ENCODE data around the gene CDC26.
"Not testable (repeated sequence)": the region's sequence is repeated elsewhere in the genome, so short reads cannot be mapped to it uniquely, and the experiment has no call there.

Gene CDC26

DNA sequence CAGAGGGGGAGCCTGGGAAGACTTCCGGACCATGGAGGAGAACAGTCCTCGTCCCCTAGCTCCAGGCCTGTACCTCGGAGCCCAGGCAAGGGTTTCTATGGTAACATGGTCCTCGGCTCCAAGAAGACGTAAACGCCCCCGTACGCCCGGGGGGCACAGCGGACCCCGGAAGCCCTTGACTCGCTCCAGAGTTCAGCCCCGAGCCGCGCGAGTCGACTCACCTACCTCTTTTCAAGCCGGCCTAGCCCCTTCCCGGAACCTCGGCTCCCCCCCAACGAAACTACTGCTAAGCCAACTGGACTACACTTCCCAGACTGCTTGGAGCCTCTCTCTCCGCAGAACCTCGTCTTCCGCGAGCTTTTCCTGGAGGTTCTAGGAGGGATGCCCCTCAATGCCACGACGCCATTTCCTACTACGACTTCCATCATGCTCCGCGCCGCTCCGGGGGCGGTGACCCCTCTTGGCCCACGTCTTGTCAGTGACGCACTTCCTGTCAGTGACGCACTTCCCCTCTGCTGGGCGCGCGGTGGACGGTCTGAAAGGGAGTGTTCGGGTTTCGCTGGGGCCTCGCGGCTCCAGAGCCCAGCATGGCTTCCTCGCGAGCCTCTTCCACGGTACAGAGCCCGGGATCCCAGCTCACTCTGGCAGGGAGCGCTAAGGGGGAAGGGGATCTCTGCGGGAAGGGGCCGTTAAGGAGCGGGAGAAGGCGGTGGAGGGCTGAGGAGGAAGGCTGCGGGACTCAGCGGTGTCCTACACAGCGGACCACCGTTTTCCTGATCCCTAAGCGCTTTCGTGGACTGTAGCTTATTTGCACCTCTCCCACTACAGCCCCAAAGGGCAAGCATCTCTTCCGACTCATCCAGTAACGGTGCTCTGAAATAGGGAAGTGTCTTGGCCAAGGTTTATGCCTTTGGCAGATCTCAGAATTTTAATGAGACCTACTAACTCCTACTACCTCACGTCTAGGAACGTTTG is at the start of gene CDC26, which contains the start of gene PRPF4:
CDC26 (minus strand) TSS at position 416 of the 975 bp plus-strand sequence. CDS start 3,065 bp downstream, outside the sequence.
PRPF4 (plus strand) TSS at position 502 of the 975 bp plus-strand sequence; CDS start at position 588, 86 bp downstream.
- DNase-seq (ENCODE audit: low spot score) = peak; percentile 96
- FAIRE-seq = peak; percentile 87

DNA sequence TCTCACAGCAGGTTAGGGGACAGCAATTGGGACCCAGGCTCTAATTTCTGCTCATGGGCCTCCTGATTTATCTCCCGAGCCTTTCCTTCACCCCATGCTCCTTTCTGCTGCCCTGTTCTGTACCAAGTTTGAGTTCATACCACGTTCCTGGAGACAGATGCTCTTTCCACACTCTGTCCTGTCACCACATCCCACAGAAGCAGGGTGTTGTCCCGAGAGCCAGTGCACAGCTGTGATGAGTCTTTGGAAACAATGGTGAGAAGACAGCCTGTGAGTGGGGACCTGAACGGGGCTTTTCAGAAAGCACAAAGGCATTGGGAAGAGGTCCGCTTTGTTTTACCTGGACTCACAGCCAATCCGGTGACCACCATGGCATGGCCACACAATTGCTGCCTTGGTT is 47.3 kb upstream of the CDC26 start:
- no peak for FAIRE-seq
- no peak for DNase-seq (ENCODE audit: low spot score)

DNA sequence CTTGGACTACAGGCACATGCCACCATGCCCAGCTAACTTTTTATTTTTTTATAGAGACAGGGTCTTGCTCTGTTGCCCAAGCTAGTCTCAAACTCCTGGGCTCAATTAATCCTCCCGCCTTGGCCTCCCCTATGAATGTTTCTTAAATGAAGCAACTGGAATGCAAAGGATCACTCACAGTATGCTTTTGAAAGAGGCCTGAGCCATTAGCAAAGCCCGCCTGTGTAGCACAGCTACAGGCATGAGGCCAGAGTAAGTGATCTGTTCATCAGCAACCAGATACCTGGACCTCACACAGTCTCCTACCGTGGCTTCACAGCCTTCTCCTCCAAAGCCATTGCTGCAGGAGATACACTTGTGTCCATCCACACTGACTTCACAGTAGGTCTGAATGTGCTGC is 44.7 kb upstream of the CDC26 start:
- FAIRE-seq (no peak), DNase-seq (ENCODE audit: low spot score) (no peak)

DNA sequence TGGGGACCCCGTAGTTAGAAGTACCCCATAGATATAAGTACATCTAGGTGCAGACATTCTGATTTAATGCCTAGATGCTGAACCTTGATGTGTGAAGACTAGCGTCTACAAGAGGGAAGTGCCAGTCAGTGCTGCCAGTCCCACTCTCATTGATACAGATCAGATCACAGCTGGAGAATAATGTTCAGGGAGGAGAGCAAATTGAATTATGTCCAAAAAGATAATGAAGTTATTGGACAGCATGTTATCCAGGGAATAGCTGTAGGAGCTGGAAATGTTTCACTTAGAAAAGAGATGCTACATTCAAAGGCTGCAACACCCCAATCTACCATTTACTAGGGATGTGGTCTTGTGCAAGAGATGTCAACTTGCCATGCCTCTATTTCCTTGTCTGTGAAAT is 43.7 kb upstream of the CDC26 start:
- DNase-seq (ENCODE audit: low spot score) (no peak), FAIRE-seq (no peak)

DNA sequence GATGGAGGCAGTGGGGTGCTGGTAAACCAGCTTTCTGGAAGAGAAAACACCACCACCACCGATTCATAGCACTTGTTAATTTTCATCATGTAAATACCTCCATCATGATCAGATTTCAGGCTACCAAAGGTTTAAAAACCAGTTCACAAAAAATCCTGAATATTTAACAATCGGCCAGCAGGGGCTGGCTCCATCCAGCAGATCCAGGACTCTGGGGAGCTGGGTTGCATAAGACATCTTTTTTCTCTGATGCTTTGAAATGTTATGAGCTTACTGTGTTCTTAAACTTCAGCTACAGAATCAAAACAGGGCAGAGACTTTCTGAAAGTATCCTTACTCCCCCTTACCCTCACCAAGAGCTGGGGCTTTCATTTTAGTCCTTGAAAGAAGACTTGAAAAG is 42.4 kb upstream of the CDC26 start:
- DNase-seq (ENCODE audit: low spot score) (no peak), FAIRE-seq (no peak)

DNA sequence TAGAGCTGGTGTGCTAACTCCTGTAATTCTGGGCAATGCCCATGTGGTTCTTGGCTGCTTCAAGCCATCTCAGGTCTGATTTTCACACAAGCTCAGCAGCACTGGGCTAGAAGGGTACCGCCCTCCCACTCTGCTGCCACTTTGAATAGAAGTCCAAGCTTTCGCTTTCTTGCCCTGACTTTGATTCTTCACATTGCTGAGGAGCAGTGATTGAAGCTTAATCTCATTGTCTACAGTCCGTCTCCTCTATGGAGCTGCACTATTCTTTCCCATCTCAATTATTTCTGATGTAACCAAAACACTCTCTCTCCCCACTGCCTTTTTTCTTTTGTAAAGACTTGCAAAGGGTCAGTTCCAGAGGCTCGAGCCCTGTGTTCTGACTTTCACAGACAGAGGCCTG is 40.7 kb upstream of the CDC26 start:
- no peak for DNase-seq (ENCODE audit: low spot score)
- no peak for FAIRE-seq

DNA sequence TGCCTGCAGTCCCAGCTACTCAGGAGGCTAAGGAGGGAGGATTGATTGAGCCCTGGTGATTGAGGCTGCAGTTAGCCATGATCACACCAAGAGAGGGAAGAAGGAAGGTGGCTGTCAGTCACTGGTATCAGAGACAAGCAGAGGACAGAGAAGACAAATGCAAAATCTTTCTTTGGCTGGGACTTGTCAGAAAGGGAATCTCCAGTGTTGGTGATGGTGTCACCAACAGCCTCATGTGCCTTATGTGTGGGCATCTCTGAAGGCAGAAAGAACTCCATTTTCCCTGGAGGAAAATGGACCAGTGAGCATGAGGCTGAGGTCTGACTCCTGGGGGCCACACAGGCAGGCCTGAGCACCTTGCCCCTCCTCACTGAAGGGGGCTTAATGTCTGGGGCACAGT is 39.9 kb upstream of the CDC26 start:
- no peak for FAIRE-seq
- DNase-seq (ENCODE audit: low spot score) = no peak

DNA sequence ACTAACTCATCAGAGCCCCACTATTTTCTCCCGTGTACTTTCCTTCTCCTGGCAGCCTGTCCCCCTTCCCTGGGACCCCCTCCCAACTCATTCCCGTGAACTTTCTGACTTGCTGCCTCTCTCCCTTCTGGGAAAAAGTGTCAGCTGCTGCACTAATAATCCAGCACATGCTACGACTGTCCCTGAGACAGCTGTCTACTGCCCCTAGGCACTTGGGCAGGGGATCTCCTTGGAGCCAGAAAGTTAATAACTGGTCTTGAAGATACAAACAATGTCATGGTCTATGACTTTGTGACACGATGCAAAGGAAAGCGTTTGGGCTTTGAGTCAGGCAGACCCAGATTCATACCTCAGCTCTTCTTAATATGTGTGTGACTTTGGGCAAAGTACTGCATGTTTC is 37.9 kb upstream of the CDC26 start:
- no peak for FAIRE-seq
- no peak for DNase-seq (ENCODE audit: low spot score)

DNA sequence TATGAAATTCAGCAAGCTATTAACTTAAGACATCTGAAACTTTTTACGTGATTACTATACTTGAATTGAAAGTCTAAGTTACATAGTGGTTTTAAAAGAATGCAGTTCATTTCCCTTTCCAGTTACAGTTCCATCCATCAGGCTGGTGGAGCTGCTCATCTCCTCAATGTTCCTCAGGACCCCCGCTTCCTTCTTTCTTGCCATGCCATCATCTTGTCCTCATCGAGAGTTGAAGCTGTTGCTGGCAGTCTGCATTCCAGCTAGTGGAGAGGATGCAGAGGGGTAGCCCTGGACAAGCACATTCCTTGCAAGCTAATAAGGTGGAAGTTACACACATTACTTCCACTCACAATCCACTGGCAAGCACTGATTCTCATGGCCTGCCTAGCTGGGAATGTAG is 36.6 kb upstream of the CDC26 start:
- FAIRE-seq = no peak
- DNase-seq (ENCODE audit: low spot score) = no peak

DNA sequence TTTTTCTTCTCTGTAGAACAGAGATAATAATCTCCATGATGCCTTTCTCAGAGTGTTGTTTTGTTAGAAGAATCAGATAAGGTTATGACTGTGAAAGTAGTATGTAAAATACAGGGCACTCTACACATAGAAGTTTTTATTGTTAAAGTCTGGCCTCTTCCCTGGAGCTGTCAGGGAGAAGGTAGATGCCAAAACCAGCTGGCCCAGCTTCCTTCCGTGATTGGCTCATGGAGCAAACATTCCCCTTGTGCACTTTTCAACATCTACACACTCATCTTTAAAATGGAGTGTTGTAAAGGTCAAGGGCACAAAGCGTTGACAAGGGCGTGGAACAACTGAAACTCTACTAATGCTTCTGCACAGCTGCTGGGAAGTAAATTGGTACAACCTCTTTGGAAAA is 35.2 kb upstream of the CDC26 start:
- FAIRE-seq (no peak), DNase-seq (ENCODE audit: low spot score) (no peak)

DNA sequence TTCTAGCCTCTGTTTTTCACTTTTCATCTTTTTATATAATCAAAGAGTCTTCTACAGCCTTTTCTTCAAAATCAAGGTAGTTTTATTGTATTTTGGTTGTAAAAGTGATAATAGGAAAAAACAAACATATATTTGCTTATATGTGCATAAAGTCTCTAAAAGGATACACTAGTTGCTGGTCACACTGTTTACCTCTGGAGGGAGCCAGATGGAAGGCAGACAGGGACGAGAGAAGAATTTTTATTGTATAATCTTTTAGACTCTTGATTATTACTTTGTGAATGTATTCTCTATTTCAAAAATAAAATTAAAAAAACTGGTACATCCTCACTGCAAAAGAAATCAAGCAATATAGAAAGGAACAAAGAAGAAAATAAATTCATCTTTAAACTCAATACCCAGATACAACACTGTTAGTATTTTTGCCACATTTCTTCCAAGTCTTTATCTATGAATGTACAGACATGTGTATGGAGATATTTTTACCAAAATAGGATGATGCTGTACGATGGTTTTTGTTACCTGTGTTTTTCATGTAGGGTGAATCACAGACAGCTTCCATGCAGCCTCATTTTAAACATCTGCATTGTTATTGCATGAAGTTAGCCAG is 33.9 kb upstream of the CDC26 start:
- FAIRE-seq (peak; percentile 73), DNase-seq (ENCODE audit: low spot score) (peak; percentile 30)

DNA sequence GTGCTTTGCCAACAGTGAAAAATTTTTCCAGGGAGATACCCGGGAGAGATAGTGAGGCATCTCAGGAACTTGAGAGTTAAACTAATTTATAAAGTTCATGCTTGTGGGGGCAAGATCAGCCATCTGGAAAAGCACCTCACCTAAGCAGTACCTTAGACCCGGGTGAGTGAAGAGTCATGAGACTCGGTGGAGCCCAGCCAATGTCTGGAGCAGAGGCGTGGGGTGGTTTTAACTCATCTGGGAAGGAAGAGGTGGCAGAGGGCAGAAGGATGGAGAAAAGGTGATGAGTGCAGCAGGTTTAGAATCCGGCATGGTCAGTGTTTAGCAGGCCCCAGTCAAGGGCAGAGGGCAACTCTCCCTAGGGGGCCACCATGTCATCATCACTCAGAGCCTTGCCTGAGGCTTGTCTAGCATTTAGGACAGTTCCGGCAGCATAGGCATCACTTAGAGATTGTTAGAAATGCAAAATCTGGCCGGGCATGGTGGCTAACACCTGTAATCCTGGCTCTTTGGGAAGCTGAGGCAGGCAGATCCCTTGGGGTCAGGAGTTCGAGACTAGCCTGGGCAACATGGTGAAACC is 32.1 kb upstream of the CDC26 start:
- peak; percentile 72 for FAIRE-seq
- DNase-seq (ENCODE audit: low spot score) = peak; percentile 56

DNA sequence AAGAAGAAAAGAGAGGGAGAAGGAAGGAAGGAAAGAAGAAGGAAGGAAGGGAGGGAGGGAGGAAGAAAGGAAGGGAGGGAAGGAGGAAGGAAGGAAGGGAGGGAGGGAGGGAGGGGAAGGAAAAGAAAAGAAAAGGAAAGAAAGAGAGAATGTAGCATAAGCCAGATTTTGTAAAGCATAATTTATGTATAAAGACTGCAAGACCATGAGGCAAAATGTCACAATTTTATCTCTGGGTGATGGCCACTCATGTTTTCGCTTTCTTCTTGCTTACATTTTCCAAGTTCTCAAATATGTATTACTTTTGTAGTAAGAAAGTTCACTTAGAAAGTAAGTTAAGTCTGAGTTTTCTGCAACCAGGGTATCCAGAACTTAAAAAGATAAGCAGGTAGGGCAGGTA is 31.2 kb upstream of the CDC26 start:
- no peak for FAIRE-seq
- no peak for DNase-seq (ENCODE audit: low spot score)

DNA sequence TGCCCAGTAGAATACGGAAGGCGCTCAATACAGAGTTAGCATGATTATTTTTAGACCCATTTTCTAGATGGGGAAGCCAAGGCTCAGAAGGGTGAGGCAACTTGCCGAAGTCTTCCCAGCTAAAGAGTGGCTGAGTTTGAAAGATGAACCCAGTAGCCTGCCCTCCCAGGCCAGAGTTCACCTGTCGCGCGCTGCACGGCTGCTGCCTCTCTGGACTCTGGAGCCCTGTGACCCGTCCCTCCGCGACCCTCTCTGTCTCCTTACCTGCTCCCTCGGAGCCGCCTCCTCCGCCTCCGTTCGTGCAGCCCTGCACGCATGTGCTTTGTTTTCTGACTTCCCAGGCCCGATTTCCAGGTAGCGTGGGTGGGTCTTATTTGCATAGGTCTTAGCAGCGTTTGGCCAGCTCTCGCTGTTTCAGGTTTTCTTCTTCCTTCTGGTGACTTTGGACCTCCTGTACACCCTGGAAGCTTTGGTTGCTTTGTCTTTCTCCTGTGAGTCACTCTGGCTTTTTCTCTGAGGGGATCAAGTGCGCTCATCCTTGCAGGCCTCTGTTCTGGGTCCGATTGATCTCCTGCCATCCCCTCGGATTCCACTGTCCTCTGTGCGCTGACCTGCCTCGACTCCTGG is 27.5 kb upstream of the CDC26 start, which contains the start of gene RNF183:
RNF183 (minus strand) TSS at position 585 of the 627 bp plus-strand sequence. CDS start 5,192 bp downstream, outside the sequence.
- FAIRE-seq = no peak
- DNase-seq (ENCODE audit: low spot score) = no peak

DNA sequence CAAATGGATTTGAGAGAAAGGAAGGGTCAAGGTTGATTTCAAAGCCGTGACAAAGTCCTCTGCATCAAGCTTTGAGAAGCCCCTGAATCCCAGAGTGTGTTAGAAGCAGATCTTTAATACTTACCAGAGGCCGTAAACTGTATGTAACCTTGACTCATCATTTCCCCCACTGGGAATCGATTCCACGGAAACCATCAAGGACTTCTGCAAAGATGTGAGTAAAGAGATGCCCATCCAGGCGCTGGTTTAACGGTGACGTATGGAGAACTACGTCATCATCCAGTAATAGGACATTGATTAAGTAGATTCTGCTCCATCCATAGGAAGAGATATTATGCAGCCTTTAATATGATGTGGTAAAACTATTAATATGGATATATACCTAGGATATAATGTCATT is 26.2 kb upstream of the CDC26 start:
- FAIRE-seq = no peak
- DNase-seq (ENCODE audit: low spot score) = no peak

DNA sequence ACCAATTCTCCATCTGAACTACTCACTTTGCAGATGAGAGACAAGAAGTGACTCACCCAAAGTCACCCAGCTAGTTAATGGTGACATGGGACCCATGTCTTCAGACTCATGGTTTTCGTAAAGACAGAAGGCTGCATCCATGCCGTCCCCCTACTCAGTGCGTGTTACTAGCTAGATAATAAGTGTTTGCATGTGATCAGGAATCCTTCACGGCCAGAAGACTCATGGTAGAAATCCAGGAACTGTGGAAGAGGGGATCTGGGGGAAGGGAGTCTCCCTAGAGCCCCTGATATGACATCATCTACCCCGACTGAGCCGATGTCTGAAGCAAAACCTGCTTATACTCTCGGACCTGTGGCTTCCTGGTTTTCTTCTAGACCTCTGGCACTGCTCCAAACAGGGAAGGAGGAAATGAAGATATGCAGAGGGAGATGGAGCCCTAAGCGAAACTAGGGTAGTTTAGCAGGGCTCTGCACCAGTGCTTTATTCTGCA is 24.5 kb upstream of the CDC26 start:
- FAIRE-seq (no peak), DNase-seq (ENCODE audit: low spot score) (no peak)

DNA sequence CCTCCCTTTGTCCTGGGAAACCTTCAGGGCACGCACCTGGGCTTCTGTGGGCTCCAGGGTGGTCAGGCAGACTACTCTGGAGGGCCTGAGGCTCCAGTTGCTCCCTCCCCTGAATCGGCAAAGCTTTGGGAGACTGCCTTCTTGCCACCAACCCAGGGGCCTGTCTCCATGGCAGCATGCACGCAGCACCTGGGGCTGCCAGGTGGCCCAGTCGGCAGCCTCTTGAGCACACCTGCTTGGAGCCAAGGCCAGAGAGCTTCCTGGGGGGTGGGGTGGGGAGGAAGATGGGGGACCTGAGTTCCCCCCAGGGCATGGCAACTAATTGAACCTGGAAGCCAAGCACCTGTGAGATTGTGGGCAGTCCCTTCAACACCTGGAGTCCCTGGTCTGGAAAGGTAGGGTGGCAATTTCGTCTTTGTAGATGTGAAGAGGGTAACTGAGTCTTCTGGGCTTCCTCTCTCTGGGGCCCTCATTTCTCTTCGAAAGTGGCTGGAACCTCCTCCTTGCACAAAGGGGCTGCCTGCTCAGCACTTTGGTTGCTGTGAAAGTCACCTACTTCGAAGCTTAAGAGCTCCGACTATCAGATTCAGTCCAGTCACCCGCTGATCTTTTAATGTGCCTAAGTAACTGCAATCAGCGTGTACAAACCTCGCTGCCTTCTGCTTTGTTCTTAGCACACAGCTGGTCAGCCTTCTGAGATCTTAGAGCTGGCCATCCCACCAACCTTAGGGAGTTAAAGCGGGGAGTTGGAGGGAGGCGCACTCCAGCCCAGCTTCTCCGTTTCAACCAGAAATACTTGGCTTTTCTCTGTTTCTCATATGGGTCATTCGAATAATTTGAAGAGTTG is 23.8 kb upstream of the CDC26 start:
- DNase-seq (ENCODE audit: low spot score) (no peak), FAIRE-seq (no peak)

DNA sequence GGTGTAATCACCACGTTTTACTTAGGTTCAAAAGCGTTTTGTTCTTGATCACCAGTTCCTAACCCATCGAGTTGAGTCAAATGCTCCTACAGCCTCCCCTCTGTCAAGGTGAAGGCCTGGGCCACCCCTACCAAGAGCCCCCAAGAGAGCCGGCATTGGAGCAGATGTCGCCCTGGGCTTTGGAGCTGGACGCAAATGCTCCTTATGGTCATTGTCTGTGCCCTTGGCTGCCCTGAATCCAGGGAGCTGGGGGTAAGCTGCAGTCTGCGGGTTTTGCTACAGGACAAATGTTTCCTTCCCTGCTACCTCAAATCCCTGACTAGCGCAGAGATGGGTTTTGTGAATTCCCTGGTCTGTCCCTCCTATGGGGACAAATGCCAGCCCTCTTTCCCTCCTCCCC is 22.9 kb upstream of the CDC26 start:
- DNase-seq (ENCODE audit: low spot score) (no peak), FAIRE-seq (no peak)

DNA sequence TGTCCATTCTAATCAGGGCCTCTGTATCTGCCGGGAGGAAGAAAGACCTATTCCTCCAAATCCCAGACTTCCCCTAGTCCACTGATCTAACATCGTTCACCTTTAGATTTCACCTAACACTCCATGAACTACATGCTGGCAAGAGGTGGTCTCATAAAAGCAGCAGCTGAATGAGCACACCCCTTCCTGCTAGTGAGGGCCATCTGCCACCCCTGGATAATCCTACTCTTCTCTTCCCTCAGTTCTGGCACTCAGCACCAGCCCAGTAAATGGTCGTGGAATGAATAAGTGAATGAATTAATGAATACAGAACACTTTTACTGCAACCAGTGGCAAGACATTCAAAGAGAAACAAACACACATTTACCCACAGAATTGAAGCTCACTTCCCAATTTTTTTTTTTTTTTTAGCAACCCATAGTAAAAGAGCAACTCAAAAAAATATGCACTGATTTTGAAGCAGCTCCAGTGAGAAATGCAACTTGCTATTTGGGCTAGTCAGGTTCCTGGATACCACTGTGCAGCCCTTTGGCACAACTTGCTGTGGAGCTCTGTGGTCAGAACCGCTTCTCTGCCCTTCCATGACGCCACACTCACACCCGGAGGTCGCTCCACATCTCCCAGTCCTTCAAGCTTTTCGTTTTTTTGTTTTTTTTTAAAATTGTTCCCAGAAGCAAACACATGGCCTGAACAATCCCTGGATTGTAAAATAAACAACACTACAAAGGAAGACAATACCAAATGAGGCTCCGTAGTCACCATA is 21.6 kb upstream of the CDC26 start:
- DNase-seq (ENCODE audit: low spot score) (no peak), FAIRE-seq (no peak)

DNA sequence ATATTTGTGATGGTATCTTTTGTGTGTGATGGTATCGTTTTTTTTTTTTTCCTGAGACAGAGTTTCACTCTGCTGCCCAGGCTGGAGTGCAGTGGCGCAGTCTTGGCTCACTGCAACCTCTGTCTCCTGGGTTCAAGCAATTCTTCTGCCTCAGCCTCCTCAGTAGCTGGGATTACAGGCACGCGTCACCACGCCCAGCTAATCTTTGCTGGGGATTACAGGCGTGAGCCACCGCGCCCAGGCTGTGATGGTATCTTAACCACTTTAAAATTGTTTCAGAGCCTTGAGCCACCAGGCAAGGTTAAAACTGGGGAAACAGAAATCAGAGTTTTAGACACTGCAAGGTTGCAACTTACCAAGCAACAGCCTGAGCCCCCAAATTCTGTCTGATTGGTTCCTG is 20.9 kb upstream of the CDC26 start:
- FAIRE-seq; DNase-seq (ENCODE audit: low spot score): not testable (repeated sequence)

Measured in RCC 7860 (cell line).